ENCODE data around the gene CHIA. TPM values are rescaled to one million over a fixed set of nuclear protein-coding genes. Genes with fewer than 3 reads are reported as not detected.

Gene CHIA
- total and polyA plus RNA-seq, 2 of the 8 experiments (the other 6 are each of a cell fraction or from before 2014, with no cell fraction given): not detected

DNA sequence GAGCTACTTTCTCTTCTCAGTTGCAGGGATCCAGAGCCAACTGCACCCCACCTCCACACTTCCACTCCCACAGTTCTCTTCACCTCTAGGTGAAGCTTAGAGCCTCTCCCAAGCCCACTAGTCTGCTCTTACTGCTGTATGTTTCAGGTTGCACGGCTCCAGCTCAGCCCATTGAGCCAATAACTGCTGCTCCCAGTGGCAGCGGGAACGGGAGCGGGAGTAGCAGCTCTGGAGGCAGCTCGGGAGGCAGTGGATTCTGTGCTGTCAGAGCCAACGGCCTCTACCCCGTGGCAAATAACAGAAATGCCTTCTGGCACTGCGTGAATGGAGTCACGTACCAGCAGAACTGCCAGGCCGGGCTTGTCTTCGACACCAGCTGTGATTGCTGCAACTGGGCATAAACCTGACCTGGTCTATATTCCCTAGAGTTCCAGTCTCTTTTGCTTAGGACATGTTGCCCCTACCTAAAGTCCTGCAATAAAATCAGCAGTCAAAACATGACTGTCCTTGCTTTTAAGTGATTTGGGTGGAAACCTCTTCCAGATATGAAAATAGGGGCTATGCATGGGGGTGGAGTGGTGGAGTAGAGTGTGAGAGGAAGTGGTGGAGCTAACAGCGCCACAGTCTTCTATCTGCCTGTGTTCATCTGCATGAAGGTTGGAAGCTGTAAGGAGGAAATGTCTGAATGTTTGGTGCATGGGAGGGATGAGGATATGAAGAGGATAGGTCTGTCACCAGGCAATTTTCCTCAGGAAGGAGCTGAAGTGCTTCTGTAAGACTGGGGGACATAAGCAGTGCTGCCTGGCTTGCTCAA is 29.6 kb downstream of the CHIA start (continued):
- TF ChIP-seq, protein P1, sequence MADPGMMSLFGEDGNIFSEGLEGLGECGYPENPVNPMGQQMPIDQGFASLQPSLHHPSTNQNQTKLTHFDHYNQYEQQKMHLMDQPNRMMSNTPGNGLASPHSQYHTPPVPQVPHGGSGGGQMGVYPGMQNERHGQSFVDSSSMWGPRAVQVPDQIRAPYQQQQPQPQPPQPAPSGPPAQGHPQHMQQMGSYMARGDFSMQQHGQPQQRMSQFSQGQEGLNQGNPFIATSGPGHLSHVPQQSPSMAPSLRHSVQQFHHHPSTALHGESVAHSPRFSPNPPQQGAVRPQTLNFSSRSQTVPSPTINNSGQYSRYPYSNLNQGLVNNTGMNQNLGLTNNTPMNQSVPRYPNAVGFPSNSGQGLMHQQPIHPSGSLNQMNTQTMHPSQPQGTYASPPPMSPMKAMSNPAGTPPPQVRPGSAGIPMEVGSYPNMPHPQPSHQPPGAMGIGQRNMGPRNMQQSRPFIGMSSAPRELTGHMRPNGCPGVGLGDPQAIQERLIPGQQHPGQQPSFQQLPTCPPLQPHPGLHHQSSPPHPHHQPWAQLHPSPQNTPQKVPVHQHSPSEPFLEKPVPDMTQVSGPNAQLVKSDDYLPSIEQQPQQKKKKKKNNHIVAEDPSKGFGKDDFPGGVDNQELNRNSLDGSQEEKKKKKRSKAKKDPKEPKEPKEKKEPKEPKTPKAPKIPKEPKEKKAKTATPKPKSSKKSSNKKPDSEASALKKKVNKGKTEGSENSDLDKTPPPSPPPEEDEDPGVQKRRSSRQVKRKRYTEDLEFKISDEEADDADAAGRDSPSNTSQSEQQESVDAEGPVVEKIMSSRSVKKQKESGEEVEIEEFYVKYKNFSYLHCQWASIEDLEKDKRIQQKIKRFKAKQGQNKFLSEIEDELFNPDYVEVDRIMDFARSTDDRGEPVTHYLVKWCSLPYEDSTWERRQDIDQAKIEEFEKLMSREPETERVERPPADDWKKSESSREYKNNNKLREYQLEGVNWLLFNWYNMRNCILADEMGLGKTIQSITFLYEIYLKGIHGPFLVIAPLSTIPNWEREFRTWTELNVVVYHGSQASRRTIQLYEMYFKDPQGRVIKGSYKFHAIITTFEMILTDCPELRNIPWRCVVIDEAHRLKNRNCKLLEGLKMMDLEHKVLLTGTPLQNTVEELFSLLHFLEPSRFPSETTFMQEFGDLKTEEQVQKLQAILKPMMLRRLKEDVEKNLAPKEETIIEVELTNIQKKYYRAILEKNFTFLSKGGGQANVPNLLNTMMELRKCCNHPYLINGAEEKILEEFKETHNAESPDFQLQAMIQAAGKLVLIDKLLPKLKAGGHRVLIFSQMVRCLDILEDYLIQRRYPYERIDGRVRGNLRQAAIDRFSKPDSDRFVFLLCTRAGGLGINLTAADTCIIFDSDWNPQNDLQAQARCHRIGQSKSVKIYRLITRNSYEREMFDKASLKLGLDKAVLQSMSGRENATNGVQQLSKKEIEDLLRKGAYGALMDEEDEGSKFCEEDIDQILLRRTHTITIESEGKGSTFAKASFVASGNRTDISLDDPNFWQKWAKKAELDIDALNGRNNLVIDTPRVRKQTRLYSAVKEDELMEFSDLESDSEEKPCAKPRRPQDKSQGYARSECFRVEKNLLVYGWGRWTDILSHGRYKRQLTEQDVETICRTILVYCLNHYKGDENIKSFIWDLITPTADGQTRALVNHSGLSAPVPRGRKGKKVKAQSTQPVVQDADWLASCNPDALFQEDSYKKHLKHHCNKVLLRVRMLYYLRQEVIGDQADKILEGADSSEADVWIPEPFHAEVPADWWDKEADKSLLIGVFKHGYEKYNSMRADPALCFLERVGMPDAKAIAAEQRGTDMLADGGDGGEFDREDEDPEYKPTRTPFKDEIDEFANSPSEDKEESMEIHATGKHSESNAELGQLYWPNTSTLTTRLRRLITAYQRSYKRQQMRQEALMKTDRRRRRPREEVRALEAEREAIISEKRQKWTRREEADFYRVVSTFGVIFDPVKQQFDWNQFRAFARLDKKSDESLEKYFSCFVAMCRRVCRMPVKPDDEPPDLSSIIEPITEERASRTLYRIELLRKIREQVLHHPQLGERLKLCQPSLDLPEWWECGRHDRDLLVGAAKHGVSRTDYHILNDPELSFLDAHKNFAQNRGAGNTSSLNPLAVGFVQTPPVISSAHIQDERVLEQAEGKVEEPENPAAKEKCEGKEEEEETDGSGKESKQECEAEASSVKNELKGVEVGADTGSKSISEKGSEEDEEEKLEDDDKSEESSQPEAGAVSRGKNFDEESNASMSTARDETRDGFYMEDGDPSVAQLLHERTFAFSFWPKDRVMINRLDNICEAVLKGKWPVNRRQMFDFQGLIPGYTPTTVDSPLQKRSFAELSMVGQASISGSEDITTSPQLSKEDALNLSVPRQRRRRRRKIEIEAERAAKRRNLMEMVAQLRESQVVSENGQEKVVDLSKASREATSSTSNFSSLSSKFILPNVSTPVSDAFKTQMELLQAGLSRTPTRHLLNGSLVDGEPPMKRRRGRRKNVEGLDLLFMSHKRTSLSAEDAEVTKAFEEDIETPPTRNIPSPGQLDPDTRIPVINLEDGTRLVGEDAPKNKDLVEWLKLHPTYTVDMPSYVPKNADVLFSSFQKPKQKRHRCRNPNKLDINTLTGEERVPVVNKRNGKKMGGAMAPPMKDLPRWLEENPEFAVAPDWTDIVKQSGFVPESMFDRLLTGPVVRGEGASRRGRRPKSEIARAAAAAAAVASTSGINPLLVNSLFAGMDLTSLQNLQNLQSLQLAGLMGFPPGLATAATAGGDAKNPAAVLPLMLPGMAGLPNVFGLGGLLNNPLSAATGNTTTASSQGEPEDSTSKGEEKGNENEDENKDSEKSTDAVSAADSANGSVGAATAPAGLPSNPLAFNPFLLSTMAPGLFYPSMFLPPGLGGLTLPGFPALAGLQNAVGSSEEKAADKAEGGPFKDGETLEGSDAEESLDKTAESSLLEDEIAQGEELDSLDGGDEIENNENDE (IDR thresholded peaks at IDR 0.05; ENCODE audit: insufficient replicate concordance, low read length): no peak
- TF ChIP-seq SIRT6 (IDR thresholded peaks at IDR 0.05; ENCODE audit: low read length): no peak
- TF ChIP-seq, protein P2, sequence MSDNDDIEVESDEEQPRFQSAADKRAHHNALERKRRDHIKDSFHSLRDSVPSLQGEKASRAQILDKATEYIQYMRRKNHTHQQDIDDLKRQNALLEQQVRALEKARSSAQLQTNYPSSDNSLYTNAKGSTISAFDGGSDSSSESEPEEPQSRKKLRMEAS (IDR thresholded peaks at IDR 0.05): no peak
